Measurements from ENCODE around the gene LHPP.

- TF ChIP-seq EZH2 (IDR thresholded peaks at IDR 0.05; ENCODE audit: insufficient read depth, poor library complexity, severe bottlenecking) (no peak), EZH2phosphoT487 (IDR thresholded peaks at IDR 0.05; ENCODE audit: insufficient read depth, low read depth) (no peak)
Observed at GRCh38 chr10:124510759-124511158, 49.1 kb downstream of the LHPP start.

All from GM23248 (cell line).